ENCODE results near the gene GLI1. TPM values are rescaled to one million over a fixed set of nuclear protein-coding genes. Genes with fewer than 3 reads are reported as not detected.

Gene GLI1
- total RNA-seq, 6 experiments from 2014 or later: 0.16 to 0.74 (median 0.55) TPM

- no peaks in the 10 kb centered on the region for H3K27me3 ChIP-seq
- H3K4me3 ChIP-seq: no peak overlapping the region
- intact Hi-C loops (cut with DNase I): no loop called here
- H3K36me3 ChIP-seq: no peaks in the 10 kb centered on the region
- peak; percentile 47 to 70 (median 56) for ATAC-seq
- DNase-seq: peak; percentile 86 to 96 (median 89)
- TF ChIP-seq CTCF (IDR thresholded peaks at IDR 0.05) (no peak), POLR2A (IDR thresholded peaks at IDR 0.05) (peak; percentile 62)
- WGBS (ENCODE audit: insufficient coverage, low coverage, low lambda C conversion rate, missing lambda C conversion rate): 30% methylated on average over 6 of the region's 6 CpGs
- H3K27ac ChIP-seq: peak overlapping the region; percentile 71 to 83 (median 72)
- H3K9me3 ChIP-seq: no peaks in the 10 kb centered on the region
- peaks cover 0 to 61% (median 23%) of the 10 kb centered on the region in 4 donors for H3K4me1 ChIP-seq
These were observed 8.3 kb upstream of the GLI1 start for GRCh38 chr12:57451233-57451778.

- peak in 2 of 4 donors; percentile 2 to 13 for ATAC-seq
- intact Hi-C loops (cut with DNase I): no loop called here
- Histone ChIP-seq H3K27me3 (no peaks in the 10 kb centered on the region), H3K9me3 (no peaks in the 10 kb centered on the region), H3K4me1 (peaks cover 0 to 68% (median 23%) of the 10 kb centered on the region in 4 donors), H3K27ac (peak overlapping the region; percentile 71 to 83 (median 72)), H3K4me3 (no peak overlapping the region), H3K36me3 (no peaks in the 10 kb centered on the region)
- TF ChIP-seq POLR2A (IDR thresholded peaks at IDR 0.05) (no peak), CTCF (IDR thresholded peaks at IDR 0.05) (no peak)
- 10% methylated on average over 7 of the region's 9 CpGs for WGBS (ENCODE audit: insufficient coverage, low coverage, low lambda C conversion rate, missing lambda C conversion rate)
- DNase-seq: peak in 2 of 3 donors; percentile 56 to 61
These were observed 7.2 kb upstream of the GLI1 start for GRCh38 chr12:57452181-57452936.

- Histone ChIP-seq H3K27me3 (no peaks in the 10 kb centered on the region), H3K27ac (peak overlapping the region; percentile 71 to 83 (median 72)), H3K9me3 (no peaks in the 10 kb centered on the region), H3K4me3 (no peak overlapping the region), H3K4me1 (peaks cover 0 to 74% (median 23%) of the 10 kb centered on the region in 4 donors), H3K36me3 (no peaks in the 10 kb centered on the region)
- intact Hi-C loops (cut with DNase I): no loop called here
- ATAC-seq: peak; percentile 34 to 49 (median 44)
- WGBS (ENCODE audit: insufficient coverage, low coverage, low lambda C conversion rate, missing lambda C conversion rate): 22% methylated on average over 7 of the region's 7 CpGs
- TF ChIP-seq CTCF (IDR thresholded peaks at IDR 0.05) (peak; percentile 92 to 94 (median 94)), POLR2A (IDR thresholded peaks at IDR 0.05) (no peak)
- DNase-seq: peak; percentile 85 to 86 (median 85)
These were observed 6.6 kb upstream of the GLI1 start for GRCh38 chr12:57452937-57453509.

- intact Hi-C loops (cut with DNase I): loop anchor here in 1 of 2 donors (2.0 kb wide), 1 partner anchor 19 kb away; the partner anchor contains the start of gene INHBC
- Histone ChIP-seq H3K27me3 (no peaks in the 10 kb centered on the region), H3K4me1 (peaks cover 0 to 77% (median 23%) of the 10 kb centered on the region in 4 donors), H3K9me3 (no peaks in the 10 kb centered on the region), H3K4me3 (no peak overlapping the region), H3K36me3 (no peaks in the 10 kb centered on the region), H3K27ac (peak overlapping the region; percentile 71 to 83 (median 72))
- DNase-seq (no peak), ATAC-seq (no peak)
- TF ChIP-seq CTCF (IDR thresholded peaks at IDR 0.05): no peak
- no peak for TF ChIP-seq POLR2A (IDR thresholded peaks at IDR 0.05)
- WGBS (ENCODE audit: insufficient coverage, low coverage, low lambda C conversion rate, missing lambda C conversion rate): 65% methylated on average over 2 of the region's 2 CpGs
These were observed 5.4 kb upstream of the GLI1 start for GRCh38 chr12:57454213-57454565.

Measured in right lobe of liver (tissue), 6 donors.